HG03045 (cell line): ENCODE data around the gene TFAP2E.
"Not testable (repeated sequence)": the region's sequence is repeated elsewhere in the genome, so short reads cannot be mapped to it uniquely, and the experiment has no call there.

Experiments used
- ATAC-seq: cut with Tn5 transposase; IDR thresholded peaks from one replicate; pipeline ENCODE4 v1.9.1; 2021; ENCODE audit warnings: mild to moderate bottlenecking, moderate library complexity; ENCODE audit not compliant: unreplicated experiment

The TFAP2E gene

GRCh38 chr1:35571263-35571662 is 1.9 kb upstream of the TFAP2E start:
- ATAC-seq: no peak

- no peak for ATAC-seq
Measured at GRCh38 chr1:35572296-35572695, 818 bp upstream of the TFAP2E start.

- no peak for ATAC-seq
Measured at GRCh38 chr1:35574125-35574654, 1.1 kb downstream of the TFAP2E start.

- no peak for ATAC-seq
Measured at GRCh38 chr1:35574655-35575415, 1.7 kb downstream of the TFAP2E start.

DNA sequence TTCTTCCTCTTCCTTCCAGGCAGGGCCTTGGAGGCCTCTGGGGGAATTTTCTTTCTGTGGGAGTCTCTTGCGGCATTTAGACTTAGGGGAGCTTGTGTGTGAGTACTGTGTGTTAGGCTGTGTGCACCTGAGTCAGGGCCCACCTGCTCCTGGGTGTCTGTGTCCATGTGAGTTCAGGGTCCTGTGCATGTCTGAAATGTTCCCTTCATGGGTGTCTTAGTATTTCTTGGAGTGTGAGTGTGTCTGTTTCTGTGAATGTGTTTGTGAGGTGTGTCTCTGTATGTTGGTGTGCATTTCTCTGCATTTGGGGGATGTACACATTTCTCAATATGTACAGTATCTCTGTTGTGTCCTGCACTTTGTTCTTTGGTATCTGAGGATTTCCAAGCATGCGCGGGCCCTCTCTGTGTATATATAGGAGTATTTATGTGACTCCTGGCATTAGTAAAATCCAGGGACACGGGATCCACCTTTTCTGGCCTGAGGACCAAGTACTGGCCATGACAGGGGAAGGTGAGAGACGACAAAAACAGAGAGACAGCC is 2.4 kb downstream of the TFAP2E start:
- ATAC-seq: no peak

DNA sequence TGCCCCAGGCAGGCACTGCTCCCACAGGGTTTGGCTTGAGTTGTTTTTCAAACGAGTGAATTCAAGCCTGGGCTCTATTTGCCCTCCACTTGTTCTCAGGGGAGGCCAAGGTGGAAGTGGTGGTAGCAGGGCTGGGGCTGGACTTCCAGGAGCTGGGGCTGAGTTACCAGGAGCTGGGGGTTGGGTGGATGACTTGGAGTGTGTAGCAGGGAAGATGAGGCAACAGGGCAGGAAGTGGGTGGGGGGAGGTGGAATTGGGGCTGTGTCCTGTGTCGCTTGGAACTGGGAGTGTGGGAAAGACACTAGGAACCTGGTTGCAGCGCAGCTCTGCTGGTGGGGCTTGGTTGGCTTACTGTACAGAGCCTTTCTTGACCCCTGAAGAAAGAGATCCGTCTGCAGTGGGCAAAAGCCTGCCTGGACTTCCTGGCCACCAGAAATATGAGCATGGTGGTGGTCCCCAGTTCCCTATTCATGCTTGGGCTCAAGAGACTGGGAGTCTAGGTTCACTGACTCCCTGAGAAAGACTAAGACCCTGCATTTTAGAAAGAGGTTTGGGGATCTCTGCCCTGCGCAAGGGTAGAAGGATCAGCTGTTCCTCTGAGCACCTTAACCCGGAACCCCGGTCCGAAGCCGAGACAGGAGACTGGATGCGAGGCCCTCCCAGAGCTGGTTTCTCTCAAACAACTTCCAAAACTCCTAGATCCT is 3.1 kb downstream of the TFAP2E start:
- ATAC-seq: no peak

DNA sequence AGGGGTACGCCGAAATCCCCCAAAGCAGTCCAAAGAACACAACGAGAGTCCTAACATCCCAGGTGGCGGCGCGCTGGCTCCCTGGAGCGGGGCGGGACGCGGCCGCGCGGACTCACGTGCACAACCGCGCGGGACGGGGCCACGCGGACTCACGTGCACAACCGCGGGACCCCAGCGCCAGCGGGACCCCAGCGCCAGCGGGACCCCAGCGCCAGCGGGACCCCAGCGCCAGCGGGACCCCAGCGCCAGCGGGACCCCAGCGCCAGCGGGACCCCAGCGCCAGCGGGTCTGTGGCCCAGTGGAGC is 3.6 kb downstream of the TFAP2E start:
- not testable (repeated sequence) for ATAC-seq

GRCh38 chr1:35577071-35577998 is 4.2 kb downstream of the TFAP2E start:
- no peak for ATAC-seq

DNA sequence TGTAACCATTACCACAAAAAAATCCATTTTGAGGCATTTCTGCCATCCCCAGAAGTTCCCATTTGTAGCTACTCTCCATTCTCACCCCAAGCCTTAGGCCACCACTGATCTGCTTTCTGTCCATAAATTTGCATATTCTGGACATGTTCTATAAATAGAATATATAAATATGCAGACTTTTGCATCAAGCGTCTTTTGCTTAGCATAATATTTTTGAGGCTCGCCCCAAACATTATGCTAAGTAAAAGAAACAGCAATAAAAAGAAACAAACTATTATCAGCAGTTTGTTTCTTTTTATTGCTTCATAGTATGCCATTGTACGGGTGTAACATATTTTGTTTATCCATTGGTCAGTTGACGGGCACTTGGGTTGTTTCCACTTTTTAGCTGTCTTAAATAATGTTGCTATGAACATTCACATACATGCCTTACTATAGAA is 7.9 kb downstream of the TFAP2E start:
- ATAC-seq: no peak

DNA sequence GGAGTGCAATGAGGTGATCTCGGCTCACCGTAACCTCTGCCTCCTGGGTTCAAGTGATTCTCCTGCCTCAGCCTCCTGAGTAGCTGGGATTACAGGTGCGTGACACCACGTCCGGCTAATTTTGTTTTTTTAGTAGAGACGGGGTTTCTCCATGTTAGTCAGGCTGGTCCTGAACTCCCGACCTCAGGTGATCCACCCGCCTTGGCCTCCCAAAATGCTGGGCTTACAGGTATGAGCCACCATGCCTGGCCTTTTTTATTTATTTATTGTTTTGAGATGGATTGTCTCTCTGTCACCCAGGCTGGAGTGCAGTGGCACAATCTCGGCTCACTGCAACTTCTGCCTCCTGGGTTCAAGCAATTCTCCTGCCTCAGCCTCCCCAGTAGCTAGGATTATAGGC is 8.5 kb downstream of the TFAP2E start:
- ATAC-seq: not testable (repeated sequence)

GRCh38 chr1:35585281-35585680 is 12.2 kb downstream of the TFAP2E start:
- no peak for ATAC-seq

DNA sequence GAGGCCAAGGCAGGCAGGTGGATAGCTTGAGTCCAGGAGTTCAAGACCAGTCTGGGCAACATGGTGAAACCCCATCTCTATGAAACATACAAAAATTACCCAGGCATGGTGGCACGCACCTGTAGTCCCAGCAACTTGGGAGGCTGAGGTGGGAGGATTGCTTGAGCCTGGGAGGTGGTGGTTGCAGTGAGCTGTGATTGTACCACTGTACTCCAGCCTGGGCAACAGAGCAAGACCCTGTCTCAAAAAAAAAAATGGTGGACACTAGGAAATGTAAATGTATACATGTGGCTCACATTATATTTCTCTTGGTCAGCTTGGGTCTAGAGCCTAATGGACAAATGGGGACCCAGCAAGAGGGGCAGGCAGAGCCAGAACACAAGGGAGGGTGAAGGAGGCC is 12.7 kb downstream of the TFAP2E start:
- ATAC-seq: not testable (repeated sequence)

DNA sequence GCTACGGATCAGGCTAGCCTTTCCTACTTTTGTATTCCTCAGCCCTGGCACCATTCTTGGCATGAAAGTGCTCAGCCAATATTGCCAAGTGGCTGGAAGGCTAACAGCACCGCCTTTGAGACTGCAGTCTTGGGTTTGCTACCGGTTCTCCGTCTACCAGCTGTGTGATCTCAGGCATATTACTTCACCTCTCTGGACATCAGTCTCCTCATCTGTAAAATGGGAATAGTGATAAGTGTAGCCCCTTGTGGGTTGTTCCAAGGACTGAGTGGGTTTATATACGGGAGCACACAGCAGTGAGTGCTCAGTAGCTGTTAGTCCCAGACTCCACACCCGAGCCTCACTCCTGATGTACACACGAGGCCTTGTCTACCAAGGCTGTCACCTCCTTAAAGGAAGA is 13.7 kb downstream of the TFAP2E start:
- ATAC-seq: no peak

GRCh38 chr1:35587736-35588135 is 14.6 kb downstream of the TFAP2E start:
- no peak for ATAC-seq

GRCh38 chr1:35588197-35588910 is 15.2 kb downstream of the TFAP2E start:
- ATAC-seq: no peak

GRCh38 chr1:35589516-35590427 is 16.7 kb downstream of the TFAP2E start:
- ATAC-seq: no peak

- no peak for ATAC-seq
Measured at GRCh38 chr1:35590476-35591040, 17.4 kb downstream of the TFAP2E start.

DNA sequence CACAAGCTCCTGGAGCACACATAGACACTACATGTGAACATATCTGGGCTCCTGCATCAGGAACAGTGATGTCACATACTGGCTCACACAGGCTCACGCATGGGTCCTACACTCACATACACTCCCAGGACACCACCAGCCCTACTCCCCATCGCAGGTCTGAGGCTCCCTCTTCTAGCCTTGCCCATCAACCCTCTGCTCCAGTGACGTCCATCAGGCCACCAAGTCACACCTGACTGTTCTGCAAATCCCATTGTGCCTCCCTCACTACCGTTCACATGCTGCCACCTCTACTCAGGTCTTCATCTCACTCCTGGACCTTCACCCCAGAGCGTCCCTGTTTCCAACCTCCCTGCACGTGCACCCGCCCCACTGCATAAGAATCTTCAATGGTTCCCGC is 18.1 kb downstream of the TFAP2E start:
- no peak for ATAC-seq
